GM12878 (cell line): ENCODE data around the gene GMCL1. TPM values are rescaled to one million over a fixed set of nuclear protein-coding genes. Genes with fewer than 3 reads are reported as not detected.

Source experiments
- ASH2L ChIP-seq: fragments of 300-600, 200-600 bp; sonication (generic); IDR thresholded peaks from 2 replicates; pipeline ENCODE4 v1.6.1; 2017; ENCODE audit warnings: low read depth, mild to moderate bottlenecking, borderline replicate concordance
- ATF7 ChIP-seq: fragments of 450-650 bp; IDR thresholded peaks from 2 replicates; pipeline ENCODE4 v1.6.1; 2016; ENCODE audit warnings: low read depth, mild to moderate bottlenecking
- BCLAF1 ChIP-seq: fragments of 450-650 bp; IDR thresholded peaks from 2 replicates; pipeline ENCODE4 v1.6.1; 2017; ENCODE audit warnings: antibody characterized with exemption, mild to moderate bottlenecking, moderate library complexity
- CTCF ChIP-seq, 3 experiments: IDR thresholded peaks in 2 of 3; conservative IDR thresholded peaks in 1 of 3; 2 replicates each; pipeline ENCODE4 v1.5.1; 2011; ENCODE audit warnings: low read depth in 3 of 3, low read length in 3 of 3, mild to moderate bottlenecking in 3 of 3, control low read depth in 2 of 3, moderate library complexity in 2 of 3, inconsistent platforms in 1 of 3, mixed read lengths in 1 of 3; ENCODE audit not compliant: control insufficient read depth in 2 of 3, insufficient read depth in 1 of 3; ENCODE audit errors: extremely low read depth in 1 of 3
- E4F1 ChIP-seq: fragments of 450-650 bp; IDR thresholded peaks from 2 replicates; pipeline ENCODE4 v1.6.1; 2018; ENCODE audit warnings: borderline replicate concordance, mild to moderate bottlenecking; ENCODE audit not compliant: partially characterized antibody
- ELK1 ChIP-seq: IDR thresholded peaks from 2 replicates; pipeline ENCODE4 v1.6.1; 2012; ENCODE audit warnings: low read depth, low read length, improper control_type of control experiment
- ESRRA ChIP-seq: IDR thresholded peaks from 2 replicates; pipeline ENCODE4 v1.6.1; 2012; ENCODE audit warnings: mild to moderate bottlenecking, low read length, improper control_type of control experiment
- FOXK2 ChIP-seq: fragments of 450-650 bp; IDR thresholded peaks from 2 replicates; pipeline ENCODE4 v1.6.1; 2017; ENCODE audit warnings: mild to moderate bottlenecking, moderate library complexity
- IKZF2 ChIP-seq, 2 experiments: fragments of 450-650 bp; IDR thresholded peaks; 2 replicates each; pipeline ENCODE4 v1.6.1; 2017; ENCODE audit warnings: mild to moderate bottlenecking in 2 of 2, moderate library complexity in 2 of 2
- MYC ChIP-seq: IDR thresholded peaks from 2 replicates; pipeline ENCODE4 v1.6.1; 2011; ENCODE audit warnings: mild to moderate bottlenecking, low read length, moderate library complexity, inconsistent platforms; ENCODE audit not compliant: insufficient read depth, insufficient replicate concordance, insufficient read length, severe bottlenecking
- PAX8 ChIP-seq: fragments of 450-650 bp; IDR thresholded peaks from 2 replicates; pipeline ENCODE4 v1.6.1; 2017; ENCODE audit warnings: mild to moderate bottlenecking, moderate library complexity
- POLR2A ChIP-seq: IDR thresholded peaks from 2 replicates; pipeline ENCODE4 v1.6.1; 2011; ENCODE audit warnings: low read depth, mild to moderate bottlenecking, low read length
- RUNX3 ChIP-seq: IDR thresholded peaks from 2 replicates; pipeline ENCODE4 v1.6.1; 2012; ENCODE audit warnings: low read length, inconsistent platforms
- SMARCA5 ChIP-seq: fragments of 450-650 bp; IDR thresholded peaks from 2 replicates; pipeline ENCODE4 v1.6.1; 2017; ENCODE audit warnings: mild to moderate bottlenecking
- SP1 ChIP-seq: IDR thresholded peaks from one replicate; pipeline ENCODE4 v1.6.1; 2011; ENCODE audit warnings: low read depth, low read length
- SREBF2 ChIP-seq: IDR thresholded peaks from 2 replicates; pipeline ENCODE4 v1.6.1; 2012; ENCODE audit warnings: mild to moderate bottlenecking, low read length
- USF1 ChIP-seq: IDR thresholded peaks from 2 replicates; pipeline ENCODE4 v1.6.1; 2011; ENCODE audit warnings: borderline replicate concordance, low read depth, mild to moderate bottlenecking, moderate library complexity, mixed read lengths, low read length; ENCODE audit not compliant: insufficient read depth; ENCODE audit errors: extremely low read length
- YY1 ChIP-seq: IDR thresholded peaks from 2 replicates; pipeline ENCODE4 v1.6.1; 2011; ENCODE audit warnings: low read depth, mild to moderate bottlenecking, low read length
- ZNF217 ChIP-seq: fragments of 450-650 bp; IDR thresholded peaks from 2 replicates; pipeline ENCODE4 v1.6.1; 2017; ENCODE audit warnings: antibody characterized with exemption, mild to moderate bottlenecking
- ZNF622 ChIP-seq: fragments of 450-650 bp; IDR thresholded peaks from 2 replicates; pipeline ENCODE4 v1.6.1; 2017; ENCODE audit warnings: mild to moderate bottlenecking, inconsistent platforms
- ZSCAN29 ChIP-seq: fragments of 450-650 bp; IDR thresholded peaks from 2 replicates; pipeline ENCODE4 v1.6.1; 2017; ENCODE audit warnings: mild to moderate bottlenecking, moderate library complexity
- polyA plus RNA-seq, 11 experiments: library from polyadenylated mRNA; depleted of rRNA in 4 of 11; unstranded in 6 of 11; stranded (reverse) in 5 of 11; fragments of >200 nt; fragmentation: Nextera tagmentation in 4 of 11; fragmentation: Illumina TruSeq in 1 of 11; extraction: Ambion mirVana in 4 of 11; extraction: Trizol in 1 of 11; gene quantifications; 1 replicate in 1 of 11; 2 replicates in 10 of 11; pipeline versions ENCODE4 v1.2.1 to v1.2.3, GENCODE V29; 2011 to 2016; ENCODE audit warnings: inconsistent platforms in 2 of 11, missing spikeins in 2 of 11, low read depth in 1 of 11
- total RNA-seq, 4 experiments: library from RNA; depleted of rRNA in 3 of 4; stranded (reverse); fragments of >200 nt in 3 of 4; fragmentation: Illumina TruSeq in 1 of 4; extraction: Trizol in 1 of 4; gene quantifications; 2 replicates each; pipeline versions ENCODE4 v1.2.1 to v1.2.3, GENCODE V29; 2013 to 2021

Gene GMCL1
- total and polyA plus RNA-seq, 10 of the 15 experiments (the other 5 are each of a cell fraction or from before 2014, with no cell fraction given) = 3.7 to 21.4 (median 12.3) TPM

GRCh38 chr2:69914164-69914949 lies 84.9 kb downstream of the GMCL1 start (continued):
- no peak; the same call in 1 of the 2 replicates for TF ChIP-seq ELK1
- no peak for TF ChIP-seq PAX8
- TF ChIP-seq BCLAF1 = no peak
- TF ChIP-seq ESRRA = no peak
- peak; percentile 85 for TF ChIP-seq POLR2A
- peak; percentile 43; the same call in 1 of the 2 replicates for TF ChIP-seq SMARCA5
- no peak for TF ChIP-seq RUNX3
- no peak for TF ChIP-seq SREBF2
- no peak for TF ChIP-seq ASH2L
- TF ChIP-seq ZSCAN29 = no peak
- TF ChIP-seq SP1 = peak; percentile 94
- TF ChIP-seq ZNF622 = no peak
- peak; percentile 62 to 66; a peak in 3 of 4 replicates for TF ChIP-seq IKZF2 (IDR thresholded peaks at IDR 0.05)
- TF ChIP-seq E4F1 = peak; percentile 18
- no peak for TF ChIP-seq ZNF217
- TF ChIP-seq USF1 = peak; percentile 7
- TF ChIP-seq ATF7 = peak; percentile 99
- TF ChIP-seq YY1 = peak; percentile 17; the same call in 1 of the 2 replicates
- TF ChIP-seq CTCF (IDR thresholded peaks at IDR 0.05 in 2 of 3, conservative IDR thresholded peaks at IDR 0.05 in 1 of 3; ENCODE audit: control insufficient read depth in 2 of 3, extremely low read depth in 1 of 3, insufficient read depth in 1 of 3, low read depth in 3 of 3, low read length in 3 of 3) = peak in 1 of 3 experiments; percentile 48; a peak in 2 of 6 replicates
- peak; percentile 69 for TF ChIP-seq MYC
- peak; percentile 72 for TF ChIP-seq FOXK2
